GM12874 (cell line): Measurements from ENCODE around the gene LRRC53.

Experiments used
- TF ChIP-seq, protein P1 (sequence below): IDR thresholded peaks from 2 replicates; pipeline ENCODE4 v1.5.1; 2011; ENCODE audit warnings: low read depth, mild to moderate bottlenecking, control low read depth, low read length, moderate library complexity; ENCODE audit not compliant: insufficient read depth

The LRRC53 gene

DNA sequence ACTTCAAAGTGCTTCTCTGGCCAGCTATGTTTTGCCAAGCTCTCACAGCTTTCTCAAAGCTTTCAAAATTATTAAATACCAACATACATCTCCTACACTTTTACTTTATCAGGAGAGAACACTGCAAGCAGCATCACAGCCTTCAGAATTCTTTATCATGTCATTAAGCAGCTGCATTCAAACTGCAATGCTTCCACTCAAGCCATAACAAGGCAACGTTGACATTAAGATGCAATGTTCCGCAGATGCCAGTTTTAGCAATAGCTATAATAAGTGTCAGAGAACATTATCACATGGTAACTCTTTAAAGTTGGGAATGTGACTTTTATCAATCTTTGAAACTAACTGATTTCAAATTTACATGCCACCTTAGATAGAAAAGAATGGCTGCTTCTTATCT is 91.9 kb downstream of the LRRC53 start:
- TF ChIP-seq, protein P1, sequence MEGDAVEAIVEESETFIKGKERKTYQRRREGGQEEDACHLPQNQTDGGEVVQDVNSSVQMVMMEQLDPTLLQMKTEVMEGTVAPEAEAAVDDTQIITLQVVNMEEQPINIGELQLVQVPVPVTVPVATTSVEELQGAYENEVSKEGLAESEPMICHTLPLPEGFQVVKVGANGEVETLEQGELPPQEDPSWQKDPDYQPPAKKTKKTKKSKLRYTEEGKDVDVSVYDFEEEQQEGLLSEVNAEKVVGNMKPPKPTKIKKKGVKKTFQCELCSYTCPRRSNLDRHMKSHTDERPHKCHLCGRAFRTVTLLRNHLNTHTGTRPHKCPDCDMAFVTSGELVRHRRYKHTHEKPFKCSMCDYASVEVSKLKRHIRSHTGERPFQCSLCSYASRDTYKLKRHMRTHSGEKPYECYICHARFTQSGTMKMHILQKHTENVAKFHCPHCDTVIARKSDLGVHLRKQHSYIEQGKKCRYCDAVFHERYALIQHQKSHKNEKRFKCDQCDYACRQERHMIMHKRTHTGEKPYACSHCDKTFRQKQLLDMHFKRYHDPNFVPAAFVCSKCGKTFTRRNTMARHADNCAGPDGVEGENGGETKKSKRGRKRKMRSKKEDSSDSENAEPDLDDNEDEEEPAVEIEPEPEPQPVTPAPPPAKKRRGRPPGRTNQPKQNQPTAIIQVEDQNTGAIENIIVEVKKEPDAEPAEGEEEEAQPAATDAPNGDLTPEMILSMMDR = no peak
